H1 (cell line): Measurements from ENCODE around the gene SEMA3G. TPM values are rescaled to one million over a fixed set of nuclear protein-coding genes. Genes with fewer than 3 reads are reported as not detected.

Source experiments
- CTCF ChIA-PET: fragments of 300-600 bp; sonication (Branson Sonifier 250); formaldehyde crosslinking; loops from one replicate; lab custom pipeline; 2021; ENCODE audit not compliant: partially characterized antibody; lab: Charles Lee
- POLR2A ChIA-PET: fragments of 300-600 bp; sonication (Branson Sonifier 250); formaldehyde crosslinking; loops from one replicate; lab custom pipeline; 2021; ENCODE audit warnings: inconsistent platforms; ENCODE audit not compliant: partially characterized antibody; lab: Charles Lee
- DNase-seq, 2 experiments: peaks; one replicate each; pipeline versions ENCODE4 v3.0.0 to v3.0.0-alpha.2; 2010 to 2022; ENCODE audit warnings: low spot score in 2 of 2, low read depth in 1 of 2, mixed read lengths in 1 of 2
- FAIRE-seq: peaks from 2 replicates; lab custom pipeline; 2011; peaks lifted over from hg19 to GRCh38; lab: Jason Lieb, UNC
- H2AFZ ChIP-seq: 2 replicates; pipeline ENCODE4 v1.8.1; 2012; ENCODE audit warnings: low read length, inconsistent platforms
- H2AK5ac ChIP-seq: 2 replicates; pipeline ENCODE4 v1.6.1; 2013; ENCODE audit warnings: low read depth, low read length
- H2BK120ac ChIP-seq: replicated peaks from 2 replicates; pipeline ENCODE3; 2013; ENCODE audit warnings: low read depth, low read length, inconsistent platforms
- H2BK12ac ChIP-seq: 2 replicates; pipeline ENCODE4 v1.6.1; 2013; ENCODE audit warnings: low read depth, low read length
- H2BK15ac ChIP-seq: 2 replicates; pipeline ENCODE4 v1.6.1; 2013; ENCODE audit warnings: low read length
- H2BK20ac ChIP-seq: 2 replicates; pipeline ENCODE4 v1.6.1; 2013; ENCODE audit warnings: low read length
- H2BK5ac ChIP-seq: 2 replicates; pipeline ENCODE4 v1.6.1; 2013; ENCODE audit warnings: low read depth, low read length
- H3K14ac ChIP-seq: 2 replicates; pipeline ENCODE4 v1.6.1; 2013; ENCODE audit warnings: inconsistent platforms; ENCODE audit not compliant: insufficient read length
- H3K18ac ChIP-seq: 2 replicates; pipeline ENCODE4 v1.6.1; 2013; ENCODE audit warnings: low read length; ENCODE audit errors: extremely low read depth
- H3K23ac ChIP-seq: 2 replicates; pipeline ENCODE4 v1.6.1; 2013; ENCODE audit warnings: inconsistent platforms; ENCODE audit not compliant: insufficient read length
- H3K23me2 ChIP-seq: 2 replicates; pipeline ENCODE4 v1.6.1; 2013; ENCODE audit warnings: low read depth, low read length
- H3K27ac ChIP-seq: 2 replicates; pipeline ENCODE4 v1.6.1; 2011; ENCODE audit warnings: low read depth, low read length, inconsistent platforms
- H3K27me3 ChIP-seq, 4 experiments: replicated peaks in 1 of 4; 1 replicate in 1 of 4; 2 replicates in 3 of 4; pipeline versions ENCODE4 v1.6.1 to v1.8.1; 2011 to 2013; ENCODE audit warnings: low read length in 3 of 4, mild to moderate bottlenecking in 3 of 4, inconsistent platforms in 2 of 4, mixed read lengths in 2 of 4, moderate library complexity in 1 of 4; ENCODE audit not compliant: control insufficient read depth in 3 of 4, insufficient read depth in 3 of 4; ENCODE audit errors: extremely low read depth in 1 of 4
- H3K36me3 ChIP-seq, 4 experiments: 2 replicates each; pipeline versions ENCODE4 v1.6.1 to v1.8.1; 2011 to 2013; ENCODE audit warnings: mild to moderate bottlenecking in 4 of 4, low read length in 3 of 4, moderate library complexity in 2 of 4, control low read depth in 1 of 4, inconsistent platforms in 1 of 4; ENCODE audit not compliant: insufficient read depth in 4 of 4, control insufficient read depth in 2 of 4
- H3K4ac ChIP-seq: replicated peaks from 2 replicates; pipeline ENCODE3; 2013; ENCODE audit warnings: low read length, low read depth, mixed read lengths, inconsistent platforms; ENCODE audit not compliant: insufficient read length
- H3K4me1 ChIP-seq, 4 experiments: replicated peaks in 1 of 4; 1 replicate in 1 of 4; 2 replicates in 3 of 4; pipeline versions ENCODE4 v1.6.1 to v1.8.1; 2011 to 2013; ENCODE audit warnings: low read length in 3 of 4, inconsistent platforms in 2 of 4, mixed read lengths in 1 of 4; ENCODE audit not compliant: insufficient read depth in 4 of 4, control insufficient read depth in 3 of 4
- H3K4me2 ChIP-seq, 2 experiments: 2 replicates each; pipeline versions ENCODE4 v1.6.1 to v1.8.1; 2011 to 2013; ENCODE audit warnings: low read depth in 2 of 2, low read length in 2 of 2, control low read depth in 1 of 2, inconsistent platforms in 1 of 2, mild to moderate bottlenecking in 1 of 2; ENCODE audit not compliant: insufficient read depth in 1 of 2
- H3K4me3 ChIP-seq, 4 experiments: fragments of 200-600, 300-600 bp in 1 of 4; sonication (generic), shearing (Covaris generic), sonication (Bioruptor Twin) in 1 of 4; 2 replicates each; pipeline versions ENCODE4 v1.5.1 to v1.8.1; 2011 to 2016; ENCODE audit warnings: low read length in 4 of 4, low read depth in 3 of 4, control low read depth in 2 of 4, inconsistent platforms in 2 of 4, mild to moderate bottlenecking in 2 of 4, mixed read lengths in 1 of 4, moderate library complexity in 1 of 4; ENCODE audit not compliant: insufficient read depth in 2 of 4; ENCODE audit errors: extremely low read depth in 1 of 4
- H3K56ac ChIP-seq: replicated peaks from 2 replicates; pipeline ENCODE3; 2013; ENCODE audit warnings: low read depth, mild to moderate bottlenecking, mixed read lengths, low read length, inconsistent platforms; ENCODE audit not compliant: insufficient read length
- H3K79me1 ChIP-seq: 2 replicates; pipeline ENCODE4 v1.6.1; 2013; ENCODE audit warnings: low read depth, low read length, control low read depth
- H3K79me2 ChIP-seq, 2 experiments: 2 replicates each; pipeline versions ENCODE4 v1.6.1 to v1.8.1; 2012 to 2013; ENCODE audit warnings: low read length in 2 of 2, mild to moderate bottlenecking in 2 of 2, inconsistent platforms in 1 of 2; ENCODE audit not compliant: insufficient read depth in 2 of 2, control insufficient read depth in 1 of 2
- H3K9ac ChIP-seq, 4 experiments: replicated peaks in 1 of 4; 1 replicate in 1 of 4; 2 replicates in 3 of 4; pipeline versions ENCODE4 v1.6.1 to v1.8.1; 2011 to 2013; ENCODE audit warnings: low read depth in 3 of 4, low read length in 3 of 4, control low read depth in 2 of 4, mild to moderate bottlenecking in 2 of 4, moderate library complexity in 2 of 4, inconsistent platforms in 1 of 4; ENCODE audit errors: extremely low read depth in 1 of 4
- H3K9me3 ChIP-seq, 2 experiments: 2 replicates each; pipeline versions ENCODE4 v1.6.1 to v1.8.1; 2012 to 2013; ENCODE audit warnings: mild to moderate bottlenecking in 2 of 2, moderate library complexity in 2 of 2, control low read depth in 1 of 2, inconsistent platforms in 1 of 2, low read depth in 1 of 2, low read length in 1 of 2, mixed read lengths in 1 of 2; ENCODE audit not compliant: insufficient read depth in 2 of 2
- H4K20me1 ChIP-seq, 2 experiments: replicated peaks in 1 of 2; 2 replicates each; pipeline versions ENCODE3 to v1.8.1; 2011 to 2013; ENCODE audit warnings: inconsistent platforms in 2 of 2, low read length in 2 of 2, mild to moderate bottlenecking in 1 of 2; ENCODE audit not compliant: insufficient read depth in 2 of 2, control insufficient read depth in 1 of 2
- H4K5ac ChIP-seq: 2 replicates; pipeline ENCODE4 v1.6.1; 2013; ENCODE audit warnings: low read length, low read depth, mixed read lengths, inconsistent platforms; ENCODE audit not compliant: insufficient read length
- H4K8ac ChIP-seq: 2 replicates; pipeline ENCODE4 v1.8.0; 2013; ENCODE audit warnings: mild to moderate bottlenecking, moderate library complexity, low read length, inconsistent platforms; ENCODE audit not compliant: insufficient read depth; ENCODE audit errors: extremely low read depth
- H4K91ac ChIP-seq: replicated peaks from 2 replicates; pipeline ENCODE3; 2013; ENCODE audit warnings: low read length, mixed read lengths, inconsistent platforms; ENCODE audit not compliant: insufficient read length
- EGR1 ChIP-seq: IDR thresholded peaks from 2 replicates; pipeline ENCODE4 v1.6.1; 2011; ENCODE audit warnings: low read depth, low read length, borderline replicate concordance
- FOSL1 ChIP-seq: IDR thresholded peaks from 2 replicates; pipeline ENCODE4 v1.6.1; 2011; ENCODE audit warnings: mild to moderate bottlenecking, low read depth, low read length, moderate library complexity; ENCODE audit not compliant: insufficient read depth
- GABPA ChIP-seq: IDR thresholded peaks from 2 replicates; pipeline ENCODE4 v1.6.1; 2011; ENCODE audit warnings: mild to moderate bottlenecking, low read length, moderate library complexity, borderline replicate concordance; ENCODE audit not compliant: insufficient read depth
- KDM1A ChIP-seq: fragments of 200-600, 300-600 bp; sonication (generic); IDR thresholded peaks from 2 replicates; pipeline ENCODE4 v1.7.1; 2016; ENCODE audit warnings: mild to moderate bottlenecking, low read length, borderline replicate concordance
- WGBS, 2 experiments: shearing (Covaris generic) in 1 of 2; methylation state at CpG; one replicate each; pipeline versions ENCODE4 v1.1.6 to v1.1.7; 2013 to 2015; ENCODE audit warnings: low lambda C conversion rate in 2 of 2, mixed read lengths in 2 of 2, inconsistent platforms in 1 of 2, low coverage in 1 of 2, missing lambda C conversion rate in 1 of 2; ENCODE audit not compliant: insufficient replicate concordance in 2 of 2, insufficient coverage in 1 of 2, insufficient read length in 1 of 2; ENCODE audit errors: extremely low coverage in 1 of 2, missing lambda C conversion rate in 1 of 2; 5-methylcytosine and 5-hydroxymethylcytosine counted together
- polyA plus RNA-seq, 7 experiments: library from polyadenylated mRNA; depleted of rRNA in 3 of 7; stranded (reverse) in 5 of 7; unstranded in 2 of 7; fragments of >200 nt in 5 of 7; fragments of 200-250 nt in 2 of 7; gene quantifications; 1 replicate in 5 of 7; 2 replicates in 1 of 7; 4 replicates in 1 of 7; pipeline versions ENCODE4 v1.2.1 to v1.2.3, GENCODE V29; 2011 to 2013; ENCODE audit warnings: missing spikeins in 2 of 7, mixed read lengths in 2 of 7
- total RNA-seq: library from RNA; stranded (reverse); fragmentation: NEBNext Ultra II Directional; extraction: Animal tissue kit (Norgen Biotek cat#: 25700); gene quantifications from 2 replicates; pipeline ENCODE4 v1.2.1, GENCODE V29; 2021

The SEMA3G gene
- total and polyA plus RNA-seq, 2 of the 8 experiments (the other 6 are each of a cell fraction or from before 2014, with no cell fraction given) = 0.95 to 1.5 TPM

DNA sequence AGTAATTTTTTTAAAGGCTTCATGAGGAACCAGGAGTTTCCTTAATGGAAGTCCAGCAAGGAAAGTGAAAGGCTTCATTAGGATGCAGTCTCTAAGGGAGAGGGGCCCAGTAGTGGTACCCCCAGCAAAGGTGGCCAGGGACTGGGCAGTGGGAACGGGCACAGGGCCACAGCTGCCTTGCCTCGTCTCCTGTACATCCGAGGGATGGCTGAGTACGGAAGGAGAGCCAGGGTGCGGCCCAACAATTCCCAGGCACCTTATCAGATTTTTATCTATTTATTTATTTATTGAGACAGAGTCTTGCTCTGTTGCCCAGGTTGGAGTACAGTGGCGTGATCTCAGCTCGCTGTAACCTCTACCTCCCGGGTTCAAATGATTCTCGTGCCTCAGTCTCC lies 14.5 kb downstream of the SEMA3G start:
- ChIA-PET POLR2A (interaction anchor here (10.5 kb wide), 1 partner anchor 16 kb away, joined by 112 read pairs; the partner anchor contains the start of gene SEMA3G), CTCF (interaction anchor here (1.3 to 4.4 kb wide), 5 partner anchors 10 to 45 kb away, joined by 3 to 22 read pairs (median 9); no protein-coding TSS in a partner anchor)

More for the DNA sequence above, 14.5 kb downstream of the SEMA3G start:
- H3K79me2 ChIP-seq = no peaks in the 10 kb centered on the region
- no peak overlapping the region for H3K9ac ChIP-seq
- H3K56ac ChIP-seq = no peak overlapping the region
- H4K20me1 ChIP-seq = no peaks in the 10 kb centered on the region
- H3K27me3 ChIP-seq = no peaks in the 10 kb centered on the region
- no peak overlapping the region for H3K23ac ChIP-seq
- no peak overlapping the region for H3K27ac ChIP-seq
- H4K8ac ChIP-seq = no peak overlapping the region
- no peak overlapping the region for H3K4ac ChIP-seq
- FAIRE-seq (no peak), DNase-seq (no peak)
- H2BK15ac ChIP-seq = no peak overlapping the region
- H3K14ac ChIP-seq = no peak overlapping the region
- H4K91ac ChIP-seq = no peak overlapping the region
- no peak overlapping the region for H3K4me3 ChIP-seq
- H3K4me2 ChIP-seq = no peak overlapping the region
- no peaks in the 10 kb centered on the region for H3K9me3 ChIP-seq
- no peaks in the 10 kb centered on the region; a peak in 1 of 7 replicates for H3K4me1 ChIP-seq
- H2AK5ac ChIP-seq = no peak overlapping the region
- H2BK120ac ChIP-seq = no peak overlapping the region
- H2BK20ac ChIP-seq = no peak overlapping the region
- TF ChIP-seq KDM1A = no peak
- no peak for TF ChIP-seq GABPA
- no peak for TF ChIP-seq EGR1
- TF ChIP-seq FOSL1 = no peak
- H3K79me1 ChIP-seq = no peaks in the 10 kb centered on the region
- no peak overlapping the region for H2BK12ac ChIP-seq
- no peak overlapping the region for H4K5ac ChIP-seq
- no peak overlapping the region for H2BK5ac ChIP-seq
- H3K36me3 ChIP-seq = no peaks in the 10 kb centered on the region
- no peaks in the 10 kb centered on the region for H3K23me2 ChIP-seq
- no peak overlapping the region for H3K18ac ChIP-seq
- 94% methylated on average over 9 of the region's 9 CpGs; no CpG with 5 or more reads in 1 of the 2 experiments for WGBS, 2 experiments
- no peak overlapping the region for H2AFZ ChIP-seq
